Non-pigmented ciliary epithelial cell (primary cell): Measurements from ENCODE around the gene SMIM17.
"Not testable (repeated sequence)": the region's sequence is repeated elsewhere in the genome, so short reads cannot be mapped to it uniquely, and the experiment has no call there.

Experiments
- DNase-seq: peaks from one replicate; pipeline ENCODE4 v3.0.0-alpha.2; 2010; ENCODE audit warnings: low read depth

The SMIM17 gene

GRCh38 chr19:56660381-56661107, 17.6 kb downstream of the SMIM17 start:
- no peak for DNase-seq

GRCh38 chr19:56661248-56661647, 18.3 kb downstream of the SMIM17 start:
- DNase-seq = no peak

GRCh38 chr19:56663931-56664500, 21.1 kb downstream of the SMIM17 start:
- DNase-seq = no peak

GRCh38 chr19:56664511-56664910, 21.6 kb downstream of the SMIM17 start:
- no peak for DNase-seq

- no peak for DNase-seq
Measured at GRCh38 chr19:56667311-56667870, 24.4 kb downstream of the SMIM17 start.

- DNase-seq = no peak
Measured at GRCh38 chr19:56668676-56669075, 25.7 kb downstream of the SMIM17 start.

GRCh38 chr19:56670401-56670960, 27.5 kb downstream of the SMIM17 start:
- no peak for DNase-seq

GRCh38 chr19:56670961-56671612, 28.1 kb downstream of the SMIM17 start:
- no peak for DNase-seq

GRCh38 chr19:56671613-56671994, 28.6 kb downstream of the SMIM17 start, which contains the start of gene ZNF835:
Gene ZNF835, minus strand, starts transcription at chr19:56671757. Its CDS starts 6,559 bp downstream, at chr19:56665198.
- DNase-seq = no peak

GRCh38 chr19:56672610-56673009, 29.7 kb downstream of the SMIM17 start:
- not testable (repeated sequence) for DNase-seq

- no peak for DNase-seq
Measured at GRCh38 chr19:56678205-56678604, 35.2 kb downstream of the SMIM17 start.

- DNase-seq = no peak
Measured at GRCh38 chr19:56681702-56682101, 38.7 kb downstream of the SMIM17 start.

GRCh38 chr19:56683116-56683515, 40.2 kb downstream of the SMIM17 start:
- DNase-seq = no peak

- no peak for DNase-seq
Measured at GRCh38 chr19:56687031-56687430, 44.1 kb downstream of the SMIM17 start.

GRCh38 chr19:56689198-56689597, 46.2 kb downstream of the SMIM17 start:
- DNase-seq = no peak

- DNase-seq = no peak
Measured at GRCh38 chr19:56690670-56691069, 47.7 kb downstream of the SMIM17 start.

- no peak for DNase-seq
Measured at GRCh38 chr19:56692206-56692895, 49.4 kb downstream of the SMIM17 start.

- DNase-seq = no peak
Measured at GRCh38 chr19:56699552-56699951, 56.6 kb downstream of the SMIM17 start.

GRCh38 chr19:56701895-56702294, 58.9 kb downstream of the SMIM17 start:
- no peak for DNase-seq

GRCh38 chr19:56705939-56706338, 63.0 kb downstream of the SMIM17 start:
- DNase-seq = no peak
